Testis (tissue), 2 donors: ENCODE data around the gene SH2D3C.

Source experiments
- POLR2A ChIP-seq: fragments of 450-650 bp; IDR thresholded peaks from one replicate; pipeline ENCODE4 v1.6.1; 2017; ENCODE audit warnings: antibody characterized with exemption, mild to moderate bottlenecking, moderate library complexity
- TF ChIP-seq, protein P1 (sequence below), 3 experiments: fragments of 450-650 bp in 2 of 3; fragments of 200-600 bp in 1 of 3; sonication (generic) in 1 of 3; IDR thresholded peaks; one replicate each; pipeline ENCODE4 v1.5.1; 2016 to 2019; ENCODE audit warnings: antibody characterized with exemption in 3 of 3, mild to moderate bottlenecking in 2 of 3, moderate library complexity in 1 of 3

- TF ChIP-seq, protein P1, sequence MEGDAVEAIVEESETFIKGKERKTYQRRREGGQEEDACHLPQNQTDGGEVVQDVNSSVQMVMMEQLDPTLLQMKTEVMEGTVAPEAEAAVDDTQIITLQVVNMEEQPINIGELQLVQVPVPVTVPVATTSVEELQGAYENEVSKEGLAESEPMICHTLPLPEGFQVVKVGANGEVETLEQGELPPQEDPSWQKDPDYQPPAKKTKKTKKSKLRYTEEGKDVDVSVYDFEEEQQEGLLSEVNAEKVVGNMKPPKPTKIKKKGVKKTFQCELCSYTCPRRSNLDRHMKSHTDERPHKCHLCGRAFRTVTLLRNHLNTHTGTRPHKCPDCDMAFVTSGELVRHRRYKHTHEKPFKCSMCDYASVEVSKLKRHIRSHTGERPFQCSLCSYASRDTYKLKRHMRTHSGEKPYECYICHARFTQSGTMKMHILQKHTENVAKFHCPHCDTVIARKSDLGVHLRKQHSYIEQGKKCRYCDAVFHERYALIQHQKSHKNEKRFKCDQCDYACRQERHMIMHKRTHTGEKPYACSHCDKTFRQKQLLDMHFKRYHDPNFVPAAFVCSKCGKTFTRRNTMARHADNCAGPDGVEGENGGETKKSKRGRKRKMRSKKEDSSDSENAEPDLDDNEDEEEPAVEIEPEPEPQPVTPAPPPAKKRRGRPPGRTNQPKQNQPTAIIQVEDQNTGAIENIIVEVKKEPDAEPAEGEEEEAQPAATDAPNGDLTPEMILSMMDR (IDR thresholded peaks at IDR 0.05), result no peak
- TF ChIP-seq POLR2A, result no peak
Observed at GRCh38 chr9:127710204-127710783, 68.2 kb downstream of the SH2D3C start.
